Fibroblast of skin of scalp (primary cell): Measurements from ENCODE around the gene CX3CL1. TPM values are rescaled to one million over a fixed set of nuclear protein-coding genes. Genes with fewer than 3 reads are reported as not detected.
"Not testable (repeated sequence)": the region's sequence is repeated elsewhere in the genome, so short reads cannot be mapped to it uniquely, and the experiment has no call there.

Source experiments
- DNase-seq: peaks from one replicate; pipeline ENCODE4 v3.0.0-alpha.2; 2013
- polyA plus RNA-seq, 2 experiments: library from polyadenylated mRNA; unstranded; fragments of 120-200 nt; gene quantifications; one replicate each; pipeline ENCODE4 v1.2.1, GENCODE V29; 2013; ENCODE audit not compliant: insufficient read length in 2 of 2

Gene CX3CL1
- 0.36 TPM for polyA plus RNA-seq (2013, experiment 1 of 2; ENCODE audit: insufficient read length)
- polyA plus RNA-seq (2013, experiment 2 of 2; ENCODE audit: insufficient read length), result 0.73 TPM

- peak; percentile 66 for DNase-seq
Measured at GRCh38 chr16:57372372-57373116, at the start of gene CX3CL1. Gene CX3CL1, plus strand, starts transcription at chr16:57372490. Its CDS starts 79 bp downstream, at chr16:57372569.

DNA sequence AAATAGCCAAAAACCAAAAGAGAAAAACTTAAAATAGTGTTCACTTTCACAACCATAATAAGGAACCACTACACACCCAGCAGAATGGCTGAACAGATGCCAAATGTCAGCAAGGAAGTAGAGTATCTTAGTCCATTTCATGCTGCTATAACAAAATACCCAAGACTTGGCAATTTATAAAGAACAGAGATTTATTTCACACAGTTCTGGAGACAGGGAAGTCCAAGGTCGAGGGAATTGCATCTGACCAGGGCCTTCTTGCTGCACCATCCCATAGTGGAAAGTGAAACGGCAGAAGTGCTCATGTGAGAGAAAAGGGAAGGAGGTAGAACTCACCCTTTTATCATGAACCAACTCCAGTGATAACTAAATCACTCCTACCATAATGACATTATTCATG is 47.5 kb upstream of the CX3CL1 start:
- no peak for DNase-seq

DNA sequence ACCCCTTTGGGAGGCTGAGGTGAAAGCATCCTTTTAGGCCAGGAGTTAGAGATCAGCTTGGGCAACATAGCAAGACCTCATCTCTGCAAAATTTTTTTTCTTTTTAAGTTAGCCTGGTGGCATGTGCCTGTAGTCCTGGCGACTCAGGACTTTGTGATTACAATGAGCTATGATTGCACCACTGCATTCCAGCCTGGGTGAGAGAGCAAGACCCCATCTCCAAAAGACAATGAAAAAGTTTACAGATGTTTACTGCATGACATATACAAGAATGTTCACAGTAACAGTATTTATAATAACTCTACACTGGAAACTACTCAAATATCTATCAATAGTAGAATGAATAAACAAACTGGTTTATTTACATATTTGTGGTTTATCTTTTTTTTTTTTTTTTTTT is 46.8 kb upstream of the CX3CL1 start:
- peak; percentile 36 for DNase-seq

GRCh38 chr16:57329718-57330327 is 42.5 kb upstream of the CX3CL1 start:
- DNase-seq, result no peak

DNA sequence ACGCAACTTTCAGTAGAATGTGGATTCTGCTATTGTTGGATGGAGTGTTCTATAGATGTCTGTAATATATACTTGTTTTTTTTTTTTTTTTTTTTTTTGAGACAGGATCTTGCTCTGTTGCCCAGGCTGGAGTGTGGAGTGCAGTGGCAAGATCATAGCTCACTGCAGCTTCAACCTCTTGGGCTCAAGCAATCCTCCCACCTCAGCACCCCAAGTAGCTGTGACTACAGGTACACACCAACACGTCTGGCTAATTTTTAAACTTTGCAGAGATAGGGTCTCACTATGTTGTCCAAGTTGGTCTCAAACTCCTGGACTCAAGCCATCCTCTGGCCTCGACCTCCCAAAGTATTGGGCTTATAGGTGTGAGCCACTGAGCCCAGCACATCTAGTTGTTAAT is 40.9 kb upstream of the CX3CL1 start:
- DNase-seq, result no peak

DNA sequence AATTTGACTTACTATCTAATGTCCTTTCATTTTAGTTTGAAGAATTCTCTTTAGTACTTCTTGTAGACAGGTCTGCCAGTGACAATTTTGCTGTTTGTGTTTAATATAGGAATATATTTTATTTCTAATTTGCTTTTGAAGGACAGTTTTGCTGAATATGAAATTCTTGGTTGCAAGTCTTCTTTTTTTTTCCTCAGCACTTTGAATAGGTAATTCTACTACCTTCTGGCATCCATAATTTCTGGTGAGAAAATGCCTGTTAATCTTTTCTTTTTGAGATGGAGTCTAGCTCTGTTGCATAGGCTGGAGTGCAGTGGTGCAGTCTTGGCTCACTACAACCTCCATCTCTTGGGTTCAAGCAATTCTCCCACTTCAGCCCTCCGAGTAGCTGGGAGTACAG is 38.9 kb upstream of the CX3CL1 start:
- no peak for DNase-seq

- no peak for DNase-seq
Measured at GRCh38 chr16:57335366-57335765, 36.9 kb upstream of the CX3CL1 start.

GRCh38 chr16:57341062-57341440 is 31.2 kb upstream of the CX3CL1 start:
- no peak for DNase-seq

DNA sequence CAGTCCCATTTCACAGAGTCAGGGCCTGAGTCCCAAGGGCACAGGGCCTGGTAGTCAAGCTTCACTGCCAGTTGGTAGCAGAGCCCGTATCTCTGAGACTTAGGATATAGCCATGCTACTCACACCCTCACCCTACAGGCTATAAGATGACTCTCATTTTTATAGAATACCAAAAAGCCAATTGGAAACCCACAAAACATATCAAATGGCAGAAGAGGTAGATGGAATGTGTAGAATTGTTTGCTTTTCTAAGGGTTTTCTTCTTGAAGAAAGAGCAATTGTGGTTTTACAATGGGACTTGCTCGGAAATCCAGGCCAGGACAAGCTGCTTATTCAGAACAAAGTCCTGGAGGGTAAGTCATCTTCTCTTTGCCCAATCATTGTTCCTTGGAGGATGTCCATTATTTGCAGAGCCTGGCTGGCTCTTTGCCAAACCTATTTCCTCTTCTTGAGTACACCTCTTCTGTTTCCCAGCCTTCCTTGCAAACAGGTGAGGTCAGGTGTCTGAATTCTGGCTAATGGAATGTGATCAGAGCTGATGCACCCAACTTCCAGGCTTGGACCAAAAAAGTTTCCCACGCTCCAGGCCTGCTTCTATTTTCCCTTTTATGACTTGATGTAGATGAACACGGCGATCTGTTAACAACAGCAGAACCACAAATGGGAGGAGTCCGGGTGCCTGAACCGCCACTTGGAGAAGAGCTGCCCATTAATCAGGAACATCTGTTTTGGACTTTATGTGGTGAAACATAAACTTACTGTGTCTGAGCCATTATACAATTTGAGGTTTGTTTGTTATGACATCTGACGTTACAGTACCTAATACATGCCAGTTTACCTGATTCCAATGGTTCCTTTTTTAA is 30.6 kb upstream of the CX3CL1 start:
- DNase-seq, result peak; percentile 96

GRCh38 chr16:57342606-57343005 is 29.7 kb upstream of the CX3CL1 start:
- DNase-seq, result not testable (repeated sequence)

- no peak for DNase-seq
Measured at GRCh38 chr16:57343221-57343620, 29.1 kb upstream of the CX3CL1 start.

- DNase-seq, result not testable (repeated sequence)
Measured at GRCh38 chr16:57344094-57344493, 28.2 kb upstream of the CX3CL1 start.

- no peak for DNase-seq
Measured at GRCh38 chr16:57345021-57345420, 27.3 kb upstream of the CX3CL1 start.

GRCh38 chr16:57345666-57346204 is 26.6 kb upstream of the CX3CL1 start:
- DNase-seq, result no peak

DNA sequence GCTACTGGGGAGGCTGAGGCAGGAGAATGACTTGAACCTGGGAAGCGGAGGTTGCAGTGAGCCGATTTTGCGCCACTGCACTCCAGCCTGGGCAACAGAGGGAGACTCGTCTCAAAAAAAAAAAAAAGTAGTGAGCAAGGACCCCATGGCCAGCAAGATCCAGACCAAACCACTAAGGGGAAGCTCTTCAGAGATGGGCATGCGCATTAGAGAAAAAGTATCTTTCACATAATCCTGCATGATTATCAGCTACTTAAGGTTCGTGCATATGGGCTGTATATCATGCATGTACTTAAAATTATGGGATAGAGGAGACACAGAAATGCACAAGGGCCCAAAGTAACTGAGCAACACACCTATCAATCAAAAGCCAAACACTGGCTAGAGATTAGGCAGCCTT is 24.4 kb upstream of the CX3CL1 start:
- no peak for DNase-seq

- DNase-seq, result no peak
Measured at GRCh38 chr16:57348327-57348726, 24.0 kb upstream of the CX3CL1 start.

DNA sequence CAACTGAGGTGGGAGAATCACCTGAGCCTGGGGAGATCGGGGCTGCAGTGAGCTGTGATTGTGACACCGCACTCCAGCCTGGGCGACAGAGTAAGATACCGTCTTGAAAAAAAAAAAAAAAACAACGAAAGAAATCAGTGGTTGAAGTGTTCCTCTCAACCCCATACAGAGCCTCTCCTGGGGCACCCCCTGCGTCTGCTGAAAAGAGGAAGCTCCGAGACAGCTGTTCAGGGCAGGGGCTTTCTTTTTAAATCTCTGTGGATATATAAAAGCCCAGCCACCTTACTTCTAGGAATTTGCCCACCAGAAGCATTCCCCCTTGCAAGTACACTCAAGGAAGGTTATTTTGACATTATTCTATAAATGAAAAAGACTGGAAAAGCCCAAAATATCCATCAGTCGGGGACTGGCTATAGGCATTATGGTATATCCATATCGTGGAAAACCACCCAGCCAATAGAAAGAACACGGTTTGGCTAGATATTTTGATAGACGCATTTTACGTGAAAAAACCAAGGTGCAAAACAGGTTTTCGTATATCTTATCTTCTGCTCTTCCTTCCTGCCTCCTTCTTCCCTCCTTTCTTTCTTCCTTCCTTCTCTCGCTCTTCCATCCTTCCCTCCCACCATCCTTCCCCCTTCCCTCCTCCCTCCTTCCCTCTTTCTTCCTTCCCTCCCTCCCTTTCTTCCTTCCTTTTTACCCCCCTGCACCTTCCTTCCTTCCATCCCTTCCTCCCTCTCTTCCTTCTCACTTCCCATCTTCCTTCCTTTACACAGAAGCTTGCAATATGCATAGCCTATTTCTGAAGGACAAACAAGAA is 22.9 kb upstream of the CX3CL1 start:
- no peak for DNase-seq

GRCh38 chr16:57352636-57353047 is 19.6 kb upstream of the CX3CL1 start:
- DNase-seq, result no peak

DNA sequence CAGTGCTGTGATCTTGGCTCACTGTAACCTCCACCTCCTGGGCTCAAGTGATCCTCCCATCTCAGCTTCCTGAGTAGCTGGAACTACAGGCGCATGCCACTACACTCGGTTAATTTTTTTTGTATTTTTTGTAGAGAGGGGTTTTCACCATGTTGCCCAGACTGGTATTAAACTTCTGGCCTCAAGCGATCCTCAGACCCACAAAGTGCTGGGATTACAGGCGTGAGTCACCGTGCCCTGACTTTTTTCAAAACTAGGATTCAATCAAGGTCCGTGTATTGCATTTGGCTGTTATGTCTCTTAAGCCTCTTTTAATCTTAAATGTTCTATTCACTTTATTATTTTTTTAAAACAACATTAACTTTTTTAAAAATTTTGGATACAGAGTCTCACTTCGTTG is 18.0 kb upstream of the CX3CL1 start:
- DNase-seq, result no peak

DNA sequence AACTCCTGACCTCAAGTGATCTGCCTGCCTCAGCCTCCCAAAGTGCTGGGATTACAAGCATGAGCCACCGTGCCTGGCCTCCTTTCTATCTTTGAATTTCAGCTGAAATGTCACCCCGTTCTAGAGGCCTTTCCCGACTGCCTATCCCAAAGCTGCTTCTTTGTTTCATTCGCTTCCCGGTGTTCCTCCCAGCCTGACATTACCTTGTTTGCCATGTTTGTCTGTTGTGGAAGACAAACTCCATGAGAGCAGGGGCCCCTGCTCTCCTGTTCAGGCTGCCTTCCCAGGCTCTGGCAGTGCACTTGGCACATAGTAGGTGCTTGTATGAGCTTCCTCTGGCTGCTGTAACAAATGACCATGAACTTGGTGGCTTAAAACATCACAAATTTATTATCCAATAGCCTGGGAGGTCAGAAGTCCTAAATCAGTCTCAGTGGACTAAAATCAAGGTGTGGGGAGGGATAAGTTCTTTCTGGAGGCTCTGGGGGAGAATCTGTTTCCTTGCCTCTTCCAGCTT is 16.3 kb upstream of the CX3CL1 start:
- no peak for DNase-seq

DNA sequence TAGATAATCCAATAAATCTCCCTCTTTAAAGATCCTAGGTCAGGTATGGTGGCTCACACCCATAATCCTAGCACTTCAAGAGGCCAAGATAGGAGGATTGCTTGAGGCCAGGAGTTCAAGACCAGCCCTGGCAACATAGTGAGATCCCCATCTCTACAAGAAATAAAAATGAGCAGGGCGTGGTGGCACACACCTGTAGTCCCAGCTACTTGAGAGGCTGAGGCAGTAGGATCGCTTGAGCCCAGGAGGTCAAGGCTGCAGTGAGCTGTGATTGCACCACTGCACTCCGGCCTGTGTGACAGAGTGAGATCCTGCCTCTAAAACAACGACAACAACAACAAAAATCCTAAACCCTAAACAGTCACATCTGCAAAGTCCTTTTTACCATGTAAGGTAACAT is 15.7 kb upstream of the CX3CL1 start:
- DNase-seq, result no peak
